HG02610 (cell line): ENCODE data around the gene SEC63.
"Not testable (repeated sequence)": the region's sequence is repeated elsewhere in the genome, so short reads cannot be mapped to it uniquely, and the experiment has no call there.

Source experiments
- ATAC-seq: cut with Tn5 transposase; IDR thresholded peaks from one replicate; pipeline ENCODE4 v1.9.1; 2021; ENCODE audit warnings: mild to moderate bottlenecking, moderate library complexity; ENCODE audit not compliant: unreplicated experiment

The SEC63 gene

GRCh38 chr6:107936162-107936909, 21.7 kb downstream of the SEC63 start:
- no peak for ATAC-seq

- ATAC-seq: not testable (repeated sequence)
These were observed 23.8 kb downstream of the SEC63 start for GRCh38 chr6:107934229-107934628.

- no peak for ATAC-seq
These were observed 25.4 kb downstream of the SEC63 start for GRCh38 chr6:107932580-107932979.

- no peak for ATAC-seq
These were observed 26.1 kb downstream of the SEC63 start for GRCh38 chr6:107931894-107932293.

GRCh38 chr6:107928984-107929383, 29.0 kb downstream of the SEC63 start:
- no peak for ATAC-seq

- not testable (repeated sequence) for ATAC-seq
These were observed 31.1 kb downstream of the SEC63 start for GRCh38 chr6:107926697-107927544.

- ATAC-seq: no peak
These were observed 40.3 kb downstream of the SEC63 start for GRCh38 chr6:107917451-107918375.

GRCh38 chr6:107916961-107917360, 41.0 kb downstream of the SEC63 start:
- not testable (repeated sequence) for ATAC-seq

- no peak for ATAC-seq
These were observed 46.3 kb downstream of the SEC63 start for GRCh38 chr6:107911692-107912091.

GRCh38 chr6:107894809-107895396, 63.1 kb downstream of the SEC63 start:
- ATAC-seq: no peak

GRCh38 chr6:107890431-107890830, 67.6 kb downstream of the SEC63 start:
- ATAC-seq: not testable (repeated sequence)

- ATAC-seq: not testable (repeated sequence)
These were observed 72.1 kb downstream of the SEC63 start for GRCh38 chr6:107885950-107886349.

GRCh38 chr6:107879941-107880340, 78.1 kb downstream of the SEC63 start:
- ATAC-seq: no peak

GRCh38 chr6:107877968-107878367, 80.0 kb downstream of the SEC63 start:
- no peak for ATAC-seq

GRCh38 chr6:107871976-107872375, 86.0 kb downstream of the SEC63 start:
- ATAC-seq: no peak

- not testable (repeated sequence) for ATAC-seq
These were observed 86.5 kb downstream of the SEC63 start for GRCh38 chr6:107871512-107871911.

GRCh38 chr6:107871016-107871415, 87.0 kb downstream of the SEC63 start:
- no peak for ATAC-seq

GRCh38 chr6:107870381-107870780, 87.6 kb downstream of the SEC63 start:
- ATAC-seq: no peak

GRCh38 chr6:107869871-107870270, 88.1 kb downstream of the SEC63 start:
- no peak for ATAC-seq

- no peak for ATAC-seq
These were observed 89.0 kb downstream of the SEC63 start for GRCh38 chr6:107868867-107869611.
